GM20000 (cell line): ENCODE results near the gene POU6F2.
A peak's percentile ranks its signal among the peaks of the same experiment; 100 is the strongest.

Source experiments
- DNase-seq: peaks from one replicate; pipeline ENCODE4 v3.0.0; 2012; ENCODE audit warnings: low spot score
- CTCF ChIP-seq: IDR thresholded peaks from 2 replicates; pipeline ENCODE4 v1.5.1; 2012; ENCODE audit warnings: mild to moderate bottlenecking, control low read depth; ENCODE audit errors: extremely low read depth, missing control alignments

Gene POU6F2

GRCh38 chr7:39463252-39463651, 485.5 kb downstream of the POU6F2 start:
- no peak for TF ChIP-seq CTCF
- no peak for DNase-seq

- DNase-seq: no peak
- no peak for TF ChIP-seq CTCF
Measured at GRCh38 chr7:39464350-39465054, 486.8 kb downstream of the POU6F2 start.

- peak; percentile 63 for DNase-seq
- TF ChIP-seq CTCF: peak; percentile 78
Measured at GRCh38 chr7:39465055-39465929, 487.6 kb downstream of the POU6F2 start.

- no peak for DNase-seq
- no peak for TF ChIP-seq CTCF
Measured at GRCh38 chr7:39468261-39468660, 490.6 kb downstream of the POU6F2 start.

- DNase-seq: no peak
- no peak for TF ChIP-seq CTCF
Measured at GRCh38 chr7:39468808-39469374, 491.2 kb downstream of the POU6F2 start.

GRCh38 chr7:39480901-39481300, 503.2 kb downstream of the POU6F2 start:
- DNase-seq: no peak
- TF ChIP-seq CTCF: no peak
